GM18909 (cell line): ENCODE data around the gene JPT2.
A peak's percentile ranks its signal among the peaks of the same experiment; 100 is the strongest.

Experiments
- ATAC-seq: cut with Tn5 transposase; IDR thresholded peaks from one replicate; pipeline ENCODE4 v1.9.1; 2021; ENCODE audit warnings: mild to moderate bottlenecking; ENCODE audit not compliant: unreplicated experiment, poor library complexity

Gene JPT2

GRCh38 chr16:1673424-1674151, 4.5 kb upstream of the JPT2 start:
- ATAC-seq, result no peak

GRCh38 chr16:1674306-1674705, 3.8 kb upstream of the JPT2 start:
- ATAC-seq, result no peak

- ATAC-seq, result no peak
Observed at GRCh38 chr16:1674751-1675664, 3.1 kb upstream of the JPT2 start.

- no peak for ATAC-seq
Observed at GRCh38 chr16:1676661-1677060, 1.4 kb upstream of the JPT2 start.

GRCh38 chr16:1677339-1677738, 740 bp upstream of the JPT2 start:
- no peak for ATAC-seq

GRCh38 chr16:1678500-1679098, 520 bp downstream of the JPT2 start:
- no peak for ATAC-seq

GRCh38 chr16:1680361-1680760, 2.3 kb downstream of the JPT2 start:
- no peak for ATAC-seq

- no peak for ATAC-seq
Observed at GRCh38 chr16:1681032-1681431, 3.0 kb downstream of the JPT2 start.

- ATAC-seq, result no peak
Observed at GRCh38 chr16:1687427-1688316, 9.6 kb downstream of the JPT2 start.

- no peak for ATAC-seq
Observed at GRCh38 chr16:1688807-1689560, 10.9 kb downstream of the JPT2 start.

GRCh38 chr16:1689853-1690252, 11.8 kb downstream of the JPT2 start:
- no peak for ATAC-seq

GRCh38 chr16:1690810-1691209, 12.7 kb downstream of the JPT2 start:
- no peak for ATAC-seq

- no peak for ATAC-seq
Observed at GRCh38 chr16:1691276-1691675, 13.2 kb downstream of the JPT2 start.

GRCh38 chr16:1691956-1692355, 13.9 kb downstream of the JPT2 start:
- no peak for ATAC-seq

- no peak for ATAC-seq
Observed at GRCh38 chr16:1696863-1697262, 18.8 kb downstream of the JPT2 start.

GRCh38 chr16:1698680-1699079, 20.6 kb downstream of the JPT2 start:
- no peak for ATAC-seq

GRCh38 chr16:1700246-1700645, 22.2 kb downstream of the JPT2 start:
- ATAC-seq, result no peak

- ATAC-seq, result no peak
Observed at GRCh38 chr16:1701216-1701878, 23.3 kb downstream of the JPT2 start.

GRCh38 chr16:1705324-1705687, 27.2 kb downstream of the JPT2 start:
- peak; percentile 2 for ATAC-seq
